ENCODE data around the gene ZNF813. TPM values are rescaled to one million over a fixed set of nuclear protein-coding genes. Genes with fewer than 3 reads are reported as not detected.

The ZNF813 gene
- total RNA-seq, 1 experiment from 2014 or later: not detected

- no peaks in the 10 kb centered on the region for H3K9me2 ChIP-seq (ENCODE audit: insufficient read depth)
- TF ChIP-seq MAX (IDR thresholded peaks at IDR 0.05) (no peak), SRF (IDR thresholded peaks at IDR 0.05; ENCODE audit: low read depth) (no peak), EZH2phosphoT487 (IDR thresholded peaks at IDR 0.05; ENCODE audit: borderline replicate concordance) (no peak), ATF3 (IDR thresholded peaks at IDR 0.05) (no peak), RAD21 (IDR thresholded peaks at IDR 0.05; ENCODE audit: low read depth) (no peak), REST (IDR thresholded peaks at IDR 0.05; ENCODE audit: low read depth) (no peak), POLR2AphosphoS5 (IDR thresholded peaks at IDR 0.05; ENCODE audit: low read depth, low read length) (no peak), CTCF (IDR thresholded peaks at IDR 0.05 in 2 of 3, conservative IDR thresholded peaks at IDR 0.05 in 1 of 3; ENCODE audit: borderline replicate concordance in 1 of 3, insufficient read depth in 1 of 3, low read depth in 2 of 3, low read length in 2 of 3) (no peak), CBX3 (IDR thresholded peaks at IDR 0.05; ENCODE audit: low read depth) (no peak), ZBTB33 (IDR thresholded peaks at IDR 0.05; ENCODE audit: extremely low read depth, insufficient replicate concordance, low read length) (no peak), JUND (IDR thresholded peaks at IDR 0.05) (no peak), CEBPB (IDR thresholded peaks at IDR 0.05; ENCODE audit: low read depth) (no peak), ZFX (IDR thresholded peaks at IDR 0.05) (no peak)
- no peaks in the 10 kb centered on the region for H3K27me3 ChIP-seq (ENCODE audit: insufficient read depth, low read length)
- no peak within 1 kb of the TSS for H2AFZ ChIP-seq (ENCODE audit: low read depth, low read length, poor library complexity, severe bottlenecking)
- no peak within 1 kb of the TSS for H3K9ac ChIP-seq (ENCODE audit: low read length)
- DNase-seq (ENCODE audit: low read depth, low spot score) (no peak), ATAC-seq (no peak)
- H3K9me3 ChIP-seq (ENCODE audit: control insufficient read depth in 1 of 2, insufficient read depth in 1 of 2, low read depth in 1 of 2, low read length in 2 of 2): peaks cover 0 to 5% of the 10 kb centered on the region in 2 experiments; a peak in 1 of 4 replicates
- no peak within 1 kb of the TSS for H3K27ac ChIP-seq (ENCODE audit: low read depth, low read length)
- H3K4me2 ChIP-seq (ENCODE audit: low read length): no peak within 1 kb of the TSS
- ChIA-PET POLR2A (no interaction called here), RAD21 (ENCODE audit: low non-redundant PET in 1 of 2, low total read pairs in 2 of 2, uncharacterized antibody in 2 of 2, unreplicated experiment in 2 of 2) (no interaction called here), CTCF (no interaction called here)
- intact Hi-C loops (cut with micrococcal nuclease): no loop called here
- no peaks in the 10 kb centered on the region for H3K79me2 ChIP-seq (ENCODE audit: insufficient read depth, low read length)
- BruUV-seq (replicated peaks): no TSS peak
- no peaks in the 10 kb centered on the region for H3K4me1 ChIP-seq (ENCODE audit: control insufficient read depth in 1 of 2, insufficient read depth in 2 of 2, low read length in 2 of 2)
- H3K4me3 ChIP-seq (replicated peaks in 1 of 2; ENCODE audit: low read depth in 1 of 2, low read length in 2 of 2): no peak within 1 kb of the TSS
- no peaks in the 10 kb centered on the region for H4K20me1 ChIP-seq (ENCODE audit: insufficient read depth)
- H3K36me3 ChIP-seq (ENCODE audit: control insufficient read depth in 1 of 2, insufficient read depth in 2 of 2, low read length in 2 of 2): no peaks in the 10 kb centered on the region
Measured at GRCh38 chr19:53537521-53538377, 70.2 kb downstream of the ZNF813 start, which contains the start of gene ZNF331. Gene ZNF331, plus strand, starts transcription at chr19:53538145. Its CDS starts 31,232 bp downstream, at chr19:53569377.
